Measurements from ENCODE around the gene MATN4. TPM values are rescaled to one million over a fixed set of nuclear protein-coding genes. Genes with fewer than 3 reads are reported as not detected.
A peak's percentile ranks its signal among the peaks of the same experiment; 100 is the strongest.

MATN4 gene
- total RNA-seq, 1 experiment from 2014 or later = 1.9 TPM

GRCh38 chr20:45346291-45346718, 38.2 kb upstream of the MATN4 start:
- peaks cover 63% of the 10 kb centered on the region for H3K4me1 Mint-ChIP-seq
- POLR2A ChIA-PET = interaction anchor here (1.6 kb wide), 1 partner anchor 61 kb away, joined by 6 read pairs; no protein-coding TSS in a partner anchor
- H3K27ac Mint-ChIP-seq = no peak overlapping the region
- H3K36me3 Mint-ChIP-seq = no peaks in the 10 kb centered on the region
- CTCF ChIA-PET = interaction anchor here (0.9 to 4.3 kb wide), 6 partner anchors 23 to 56 kb away, joined by 3 to 16 read pairs (median 4); partner anchors contain the start of gene MATN4
- no peaks in the 10 kb centered on the region for H3K9me3 Mint-ChIP-seq
- TF ChIP-seq ZBTB21 (CRISPR knock-in tag; IDR thresholded peaks at IDR 0.05; ENCODE audit: borderline replicate concordance) (no peak), TEAD4 (CRISPR knock-in tag; IDR thresholded peaks at IDR 0.05) (no peak), NFE2L1 (CRISPR knock-in tag; IDR thresholded peaks at IDR 0.05) (no peak), TCF7 (CRISPR knock-in tag; IDR thresholded peaks at IDR 0.05; ENCODE audit: low read depth) (no peak), KAT7 (CRISPR knock-in tag; IDR thresholded peaks at IDR 0.05; ENCODE audit: borderline replicate concordance) (no peak)
- TF ChIP-seq, protein P1, sequence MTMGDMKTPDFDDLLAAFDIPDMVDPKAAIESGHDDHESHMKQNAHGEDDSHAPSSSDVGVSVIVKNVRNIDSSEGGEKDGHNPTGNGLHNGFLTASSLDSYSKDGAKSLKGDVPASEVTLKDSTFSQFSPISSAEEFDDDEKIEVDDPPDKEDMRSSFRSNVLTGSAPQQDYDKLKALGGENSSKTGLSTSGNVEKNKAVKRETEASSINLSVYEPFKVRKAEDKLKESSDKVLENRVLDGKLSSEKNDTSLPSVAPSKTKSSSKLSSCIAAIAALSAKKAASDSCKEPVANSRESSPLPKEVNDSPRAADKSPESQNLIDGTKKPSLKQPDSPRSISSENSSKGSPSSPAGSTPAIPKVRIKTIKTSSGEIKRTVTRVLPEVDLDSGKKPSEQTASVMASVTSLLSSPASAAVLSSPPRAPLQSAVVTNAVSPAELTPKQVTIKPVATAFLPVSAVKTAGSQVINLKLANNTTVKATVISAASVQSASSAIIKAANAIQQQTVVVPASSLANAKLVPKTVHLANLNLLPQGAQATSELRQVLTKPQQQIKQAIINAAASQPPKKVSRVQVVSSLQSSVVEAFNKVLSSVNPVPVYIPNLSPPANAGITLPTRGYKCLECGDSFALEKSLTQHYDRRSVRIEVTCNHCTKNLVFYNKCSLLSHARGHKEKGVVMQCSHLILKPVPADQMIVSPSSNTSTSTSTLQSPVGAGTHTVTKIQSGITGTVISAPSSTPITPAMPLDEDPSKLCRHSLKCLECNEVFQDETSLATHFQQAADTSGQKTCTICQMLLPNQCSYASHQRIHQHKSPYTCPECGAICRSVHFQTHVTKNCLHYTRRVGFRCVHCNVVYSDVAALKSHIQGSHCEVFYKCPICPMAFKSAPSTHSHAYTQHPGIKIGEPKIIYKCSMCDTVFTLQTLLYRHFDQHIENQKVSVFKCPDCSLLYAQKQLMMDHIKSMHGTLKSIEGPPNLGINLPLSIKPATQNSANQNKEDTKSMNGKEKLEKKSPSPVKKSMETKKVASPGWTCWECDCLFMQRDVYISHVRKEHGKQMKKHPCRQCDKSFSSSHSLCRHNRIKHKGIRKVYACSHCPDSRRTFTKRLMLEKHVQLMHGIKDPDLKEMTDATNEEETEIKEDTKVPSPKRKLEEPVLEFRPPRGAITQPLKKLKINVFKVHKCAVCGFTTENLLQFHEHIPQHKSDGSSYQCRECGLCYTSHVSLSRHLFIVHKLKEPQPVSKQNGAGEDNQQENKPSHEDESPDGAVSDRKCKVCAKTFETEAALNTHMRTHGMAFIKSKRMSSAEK (CRISPR knock-in tag; IDR thresholded peaks at IDR 0.05; ENCODE audit: borderline replicate concordance) = no peak
- H3K4me3 Mint-ChIP-seq = peak overlapping the region; percentile 89
- no peaks in the 10 kb centered on the region for H3K27me3 Mint-ChIP-seq (ENCODE audit: low read depth)
- DNase-seq (ENCODE audit: low spot score) (no peak), ATAC-seq (no peak)

- peaks cover under 1% of the 10 kb centered on the region for H3K36me3 Mint-ChIP-seq
- TF ChIP-seq NR2C2 (CRISPR knock-in tag; IDR thresholded peaks at IDR 0.05) (no peak), ATF2 (CRISPR knock-in tag; IDR thresholded peaks at IDR 0.05; ENCODE audit: borderline replicate concordance, low read depth) (no peak), ESRRA (CRISPR knock-in tag; IDR thresholded peaks at IDR 0.05; ENCODE audit: borderline replicate concordance) (no peak), FOXP1 (CRISPR knock-in tag; IDR thresholded peaks at IDR 0.05; ENCODE audit: borderline replicate concordance) (no peak), RELA (CRISPR knock-in tag; IDR thresholded peaks at IDR 0.05; ENCODE audit: borderline replicate concordance) (no peak), MLX (CRISPR knock-in tag; IDR thresholded peaks at IDR 0.05) (no peak), GABPB1 (CRISPR knock-in tag; IDR thresholded peaks at IDR 0.05) (no peak), MXD4 (CRISPR knock-in tag; IDR thresholded peaks at IDR 0.05; ENCODE audit: borderline replicate concordance) (no peak)
- TF ChIP-seq, protein P2, sequence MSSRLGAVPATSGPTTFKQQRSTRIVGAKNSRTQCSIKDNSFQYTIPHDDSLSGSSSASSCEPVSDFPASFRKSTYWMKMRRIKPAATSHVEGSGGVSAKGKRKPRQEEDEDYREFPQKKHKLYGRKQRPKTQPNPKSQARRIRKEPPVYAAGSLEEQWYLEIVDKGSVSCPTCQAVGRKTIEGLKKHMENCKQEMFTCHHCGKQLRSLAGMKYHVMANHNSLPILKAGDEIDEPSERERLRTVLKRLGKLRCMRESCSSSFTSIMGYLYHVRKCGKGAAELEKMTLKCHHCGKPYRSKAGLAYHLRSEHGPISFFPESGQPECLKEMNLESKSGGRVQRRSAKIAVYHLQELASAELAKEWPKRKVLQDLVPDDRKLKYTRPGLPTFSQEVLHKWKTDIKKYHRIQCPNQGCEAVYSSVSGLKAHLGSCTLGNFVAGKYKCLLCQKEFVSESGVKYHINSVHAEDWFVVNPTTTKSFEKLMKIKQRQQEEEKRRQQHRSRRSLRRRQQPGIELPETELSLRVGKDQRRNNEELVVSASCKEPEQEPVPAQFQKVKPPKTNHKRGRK (CRISPR knock-in tag; IDR thresholded peaks at IDR 0.05; ENCODE audit: borderline replicate concordance) = no peak
- TF ChIP-seq, protein P3, sequence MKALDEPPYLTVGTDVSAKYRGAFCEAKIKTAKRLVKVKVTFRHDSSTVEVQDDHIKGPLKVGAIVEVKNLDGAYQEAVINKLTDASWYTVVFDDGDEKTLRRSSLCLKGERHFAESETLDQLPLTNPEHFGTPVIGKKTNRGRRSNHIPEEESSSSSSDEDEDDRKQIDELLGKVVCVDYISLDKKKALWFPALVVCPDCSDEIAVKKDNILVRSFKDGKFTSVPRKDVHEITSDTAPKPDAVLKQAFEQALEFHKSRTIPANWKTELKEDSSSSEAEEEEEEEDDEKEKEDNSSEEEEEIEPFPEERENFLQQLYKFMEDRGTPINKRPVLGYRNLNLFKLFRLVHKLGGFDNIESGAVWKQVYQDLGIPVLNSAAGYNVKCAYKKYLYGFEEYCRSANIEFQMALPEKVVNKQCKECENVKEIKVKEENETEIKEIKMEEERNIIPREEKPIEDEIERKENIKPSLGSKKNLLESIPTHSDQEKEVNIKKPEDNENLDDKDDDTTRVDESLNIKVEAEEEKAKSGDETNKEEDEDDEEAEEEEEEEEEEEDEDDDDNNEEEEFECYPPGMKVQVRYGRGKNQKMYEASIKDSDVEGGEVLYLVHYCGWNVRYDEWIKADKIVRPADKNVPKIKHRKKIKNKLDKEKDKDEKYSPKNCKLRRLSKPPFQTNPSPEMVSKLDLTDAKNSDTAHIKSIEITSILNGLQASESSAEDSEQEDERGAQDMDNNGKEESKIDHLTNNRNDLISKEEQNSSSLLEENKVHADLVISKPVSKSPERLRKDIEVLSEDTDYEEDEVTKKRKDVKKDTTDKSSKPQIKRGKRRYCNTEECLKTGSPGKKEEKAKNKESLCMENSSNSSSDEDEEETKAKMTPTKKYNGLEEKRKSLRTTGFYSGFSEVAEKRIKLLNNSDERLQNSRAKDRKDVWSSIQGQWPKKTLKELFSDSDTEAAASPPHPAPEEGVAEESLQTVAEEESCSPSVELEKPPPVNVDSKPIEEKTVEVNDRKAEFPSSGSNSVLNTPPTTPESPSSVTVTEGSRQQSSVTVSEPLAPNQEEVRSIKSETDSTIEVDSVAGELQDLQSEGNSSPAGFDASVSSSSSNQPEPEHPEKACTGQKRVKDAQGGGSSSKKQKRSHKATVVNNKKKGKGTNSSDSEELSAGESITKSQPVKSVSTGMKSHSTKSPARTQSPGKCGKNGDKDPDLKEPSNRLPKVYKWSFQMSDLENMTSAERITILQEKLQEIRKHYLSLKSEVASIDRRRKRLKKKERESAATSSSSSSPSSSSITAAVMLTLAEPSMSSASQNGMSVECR (CRISPR knock-in tag; IDR thresholded peaks at IDR 0.05; ENCODE audit: borderline replicate concordance) = no peak
- ATAC-seq = no peak
- no peaks in the 10 kb centered on the region for H3K9me3 Mint-ChIP-seq
- H3K4me1 Mint-ChIP-seq = peaks cover 73% of the 10 kb centered on the region
- no peak for DNase-seq (ENCODE audit: low spot score)
- ChIA-PET POLR2A (interaction anchor here (1.1 kb wide), 1 partner anchor 17 kb away, joined by 5 read pairs; the partner anchor contains the start of gene SYS1), CTCF (interaction anchor here (0.9 to 4.4 kb wide), 8 partner anchors 17 to 92 kb away, joined by 4 to 27 read pairs (median 8); partner anchors contain the start of genes MATN4 and SYS1)
- no peaks in the 10 kb centered on the region for H3K27me3 Mint-ChIP-seq (ENCODE audit: low read depth)
- peak overlapping the region; percentile 98; the same call in 1 of the 2 replicates for H3K27ac Mint-ChIP-seq
- H3K4me3 Mint-ChIP-seq = peak overlapping the region; percentile 89
Measured at GRCh38 chr20:45345104-45345936, 37.2 kb upstream of the MATN4 start.

All from WTC11 (cell line).